Esophagus squamous epithelium (tissue), 4 donors: ENCODE data around the gene MYCBP.

Experiments
- CTCF ChIP-seq, 6 experiments: fragments of 450-650 bp in 4 of 6; fragments of 200-600 bp in 2 of 6; sonication (generic) in 2 of 6; IDR thresholded peaks; one replicate each; pipeline ENCODE4 v1.5.1; 2016 to 2019; ENCODE audit warnings: antibody characterized with exemption in 6 of 6, mild to moderate bottlenecking in 4 of 6, moderate library complexity in 4 of 6
- POLR2A ChIP-seq, 4 donors: fragments of 450-650 bp; IDR thresholded peaks; one replicate each; pipeline ENCODE4 v1.6.1; 2017; ENCODE audit warnings: antibody characterized with exemption in 4 of 4, mild to moderate bottlenecking in 4 of 4, moderate library complexity in 3 of 4

- no peak for TF ChIP-seq CTCF (IDR thresholded peaks at IDR 0.05)
- TF ChIP-seq POLR2A (IDR thresholded peaks at IDR 0.05), result no peak
Measured at GRCh38 chr1:38846210-38846609, 26.9 kb downstream of the MYCBP start.
